Tibial nerve (tissue), 4 donors: Measurements from ENCODE around the gene ANO10.

Experiments used
- CTCF ChIP-seq, 5 experiments: fragments of 200-600 bp in 3 of 5; fragments of 450-650 bp in 2 of 5; sonication (generic) in 3 of 5; IDR thresholded peaks; one replicate each; pipeline ENCODE4 v1.5.1; 2016 to 2019; ENCODE audit warnings: antibody characterized with exemption in 5 of 5, mild to moderate bottlenecking in 3 of 5, moderate library complexity in 2 of 5
- EP300 ChIP-seq, 2 donors: sonication (generic); formaldehyde crosslinking; IDR thresholded peaks; one replicate each; pipeline ENCODE4 v1.6.1; 2017; ENCODE audit warnings: antibody characterized with exemption in 2 of 2, mild to moderate bottlenecking in 1 of 2
- POLR2A ChIP-seq, 2 donors: fragments of 450-650 bp; IDR thresholded peaks; one replicate each; pipeline ENCODE4 v1.6.1; 2017; ENCODE audit warnings: antibody characterized with exemption in 2 of 2, mild to moderate bottlenecking in 2 of 2, moderate library complexity in 2 of 2

- no peak for TF ChIP-seq CTCF (IDR thresholded peaks at IDR 0.05)
- no peak for TF ChIP-seq EP300 (IDR thresholded peaks at IDR 0.05)
- no peak for TF ChIP-seq POLR2A (IDR thresholded peaks at IDR 0.05)
Observed at GRCh38 chr3:43345877-43346276, 275.9 kb downstream of the ANO10 start.
